ENCODE measurements around the gene CYS1. TPM values are rescaled to one million over a fixed set of nuclear protein-coding genes. Genes with fewer than 3 reads are reported as not detected.

Gene CYS1
- total RNA-seq, 1 experiment from 2014 or later: 3.7 TPM

DNA sequence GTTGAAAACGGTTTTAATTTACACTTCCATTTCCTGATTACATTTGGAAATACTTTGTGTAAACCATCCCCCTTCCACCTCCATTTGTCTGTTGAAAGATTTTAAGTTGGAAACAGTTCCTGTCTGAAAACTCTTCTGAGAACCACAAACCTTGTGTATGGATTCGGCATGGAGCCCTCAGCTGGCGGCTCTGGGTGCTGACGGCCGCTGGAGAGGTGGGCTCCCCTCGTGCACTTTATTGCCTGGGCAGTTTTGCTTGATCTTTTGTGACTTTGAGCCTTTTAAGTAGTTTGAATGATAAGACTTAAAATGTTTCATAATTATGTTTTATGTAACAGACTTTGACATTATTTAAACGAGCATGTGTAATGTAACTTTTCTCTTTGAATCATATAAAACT lies 25.8 kb downstream of the CYS1 start:
- no peak overlapping the region for H3K27ac ChIP-seq (ENCODE audit: low read depth, low read length)
- H3K4me3 ChIP-seq (replicated peaks in 1 of 2; ENCODE audit: low read depth in 1 of 2, low read length in 2 of 2): no peak overlapping the region
- H3K9me3 ChIP-seq (ENCODE audit: control insufficient read depth in 1 of 2, insufficient read depth in 1 of 2, low read depth in 1 of 2, low read length in 2 of 2): no peaks in the 10 kb centered on the region
- peaks cover 17 to 20% of the 10 kb centered on the region in 2 experiments for H3K4me1 ChIP-seq (ENCODE audit: control insufficient read depth in 1 of 2, insufficient read depth in 2 of 2, low read length in 2 of 2)
- ChIA-PET CTCF (no interaction called here), RAD21 (ENCODE audit: low non-redundant PET in 1 of 2, low total read pairs in 2 of 2, uncharacterized antibody in 2 of 2, unreplicated experiment in 2 of 2) (interaction anchor here in 1 of 2 experiments (0.6 kb wide), 1 partner anchor 378 kb away, joined by 5 read pairs; no protein-coding TSS in a partner anchor), POLR2A (no interaction called here)
- H3K27me3 ChIP-seq (ENCODE audit: insufficient read depth, low read length): no peaks in the 10 kb centered on the region
- no peak overlapping the region for H2AFZ ChIP-seq (ENCODE audit: low read depth, low read length, poor library complexity, severe bottlenecking)
- no peak overlapping the region for H3K4me2 ChIP-seq (ENCODE audit: low read length)
- no peak for DNase-seq (ENCODE audit: low read depth, low spot score)
- TF ChIP-seq SP1 (IDR thresholded peaks at IDR 0.05; ENCODE audit: low read depth) (no peak), CEBPB (IDR thresholded peaks at IDR 0.05; ENCODE audit: low read depth) (no peak), YY1 (IDR thresholded peaks at IDR 0.05; ENCODE audit: extremely low read depth, insufficient replicate concordance, low read depth, low read length) (no peak), SIN3A (IDR thresholded peaks at IDR 0.05; ENCODE audit: low read depth) (no peak), EZH2 (IDR thresholded peaks at IDR 0.05) (no peak), EGR1 (IDR thresholded peaks at IDR 0.05; ENCODE audit: low read depth) (no peak), ELF1 (IDR thresholded peaks at IDR 0.05; ENCODE audit: borderline replicate concordance, low read depth) (no peak), JUND (IDR thresholded peaks at IDR 0.05) (no peak), TCF7L2 (IDR thresholded peaks at IDR 0.05; ENCODE audit: borderline replicate concordance, extremely low read depth, insufficient read depth, insufficient read length) (no peak), CBX3 (IDR thresholded peaks at IDR 0.05; ENCODE audit: low read depth) (no peak), RAD21 (IDR thresholded peaks at IDR 0.05; ENCODE audit: low read depth) (no peak), POLR2AphosphoS5 (IDR thresholded peaks at IDR 0.05; ENCODE audit: low read depth, low read length) (no peak)
- TF ChIP-seq, protein P1, sequence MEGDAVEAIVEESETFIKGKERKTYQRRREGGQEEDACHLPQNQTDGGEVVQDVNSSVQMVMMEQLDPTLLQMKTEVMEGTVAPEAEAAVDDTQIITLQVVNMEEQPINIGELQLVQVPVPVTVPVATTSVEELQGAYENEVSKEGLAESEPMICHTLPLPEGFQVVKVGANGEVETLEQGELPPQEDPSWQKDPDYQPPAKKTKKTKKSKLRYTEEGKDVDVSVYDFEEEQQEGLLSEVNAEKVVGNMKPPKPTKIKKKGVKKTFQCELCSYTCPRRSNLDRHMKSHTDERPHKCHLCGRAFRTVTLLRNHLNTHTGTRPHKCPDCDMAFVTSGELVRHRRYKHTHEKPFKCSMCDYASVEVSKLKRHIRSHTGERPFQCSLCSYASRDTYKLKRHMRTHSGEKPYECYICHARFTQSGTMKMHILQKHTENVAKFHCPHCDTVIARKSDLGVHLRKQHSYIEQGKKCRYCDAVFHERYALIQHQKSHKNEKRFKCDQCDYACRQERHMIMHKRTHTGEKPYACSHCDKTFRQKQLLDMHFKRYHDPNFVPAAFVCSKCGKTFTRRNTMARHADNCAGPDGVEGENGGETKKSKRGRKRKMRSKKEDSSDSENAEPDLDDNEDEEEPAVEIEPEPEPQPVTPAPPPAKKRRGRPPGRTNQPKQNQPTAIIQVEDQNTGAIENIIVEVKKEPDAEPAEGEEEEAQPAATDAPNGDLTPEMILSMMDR (IDR thresholded peaks at IDR 0.05 in 2 of 3, conservative IDR thresholded peaks at IDR 0.05 in 1 of 3; ENCODE audit: borderline replicate concordance in 1 of 3, insufficient read depth in 1 of 3, low read depth in 2 of 3, low read length in 2 of 3): no peak
- TF ChIP-seq, protein P2, sequence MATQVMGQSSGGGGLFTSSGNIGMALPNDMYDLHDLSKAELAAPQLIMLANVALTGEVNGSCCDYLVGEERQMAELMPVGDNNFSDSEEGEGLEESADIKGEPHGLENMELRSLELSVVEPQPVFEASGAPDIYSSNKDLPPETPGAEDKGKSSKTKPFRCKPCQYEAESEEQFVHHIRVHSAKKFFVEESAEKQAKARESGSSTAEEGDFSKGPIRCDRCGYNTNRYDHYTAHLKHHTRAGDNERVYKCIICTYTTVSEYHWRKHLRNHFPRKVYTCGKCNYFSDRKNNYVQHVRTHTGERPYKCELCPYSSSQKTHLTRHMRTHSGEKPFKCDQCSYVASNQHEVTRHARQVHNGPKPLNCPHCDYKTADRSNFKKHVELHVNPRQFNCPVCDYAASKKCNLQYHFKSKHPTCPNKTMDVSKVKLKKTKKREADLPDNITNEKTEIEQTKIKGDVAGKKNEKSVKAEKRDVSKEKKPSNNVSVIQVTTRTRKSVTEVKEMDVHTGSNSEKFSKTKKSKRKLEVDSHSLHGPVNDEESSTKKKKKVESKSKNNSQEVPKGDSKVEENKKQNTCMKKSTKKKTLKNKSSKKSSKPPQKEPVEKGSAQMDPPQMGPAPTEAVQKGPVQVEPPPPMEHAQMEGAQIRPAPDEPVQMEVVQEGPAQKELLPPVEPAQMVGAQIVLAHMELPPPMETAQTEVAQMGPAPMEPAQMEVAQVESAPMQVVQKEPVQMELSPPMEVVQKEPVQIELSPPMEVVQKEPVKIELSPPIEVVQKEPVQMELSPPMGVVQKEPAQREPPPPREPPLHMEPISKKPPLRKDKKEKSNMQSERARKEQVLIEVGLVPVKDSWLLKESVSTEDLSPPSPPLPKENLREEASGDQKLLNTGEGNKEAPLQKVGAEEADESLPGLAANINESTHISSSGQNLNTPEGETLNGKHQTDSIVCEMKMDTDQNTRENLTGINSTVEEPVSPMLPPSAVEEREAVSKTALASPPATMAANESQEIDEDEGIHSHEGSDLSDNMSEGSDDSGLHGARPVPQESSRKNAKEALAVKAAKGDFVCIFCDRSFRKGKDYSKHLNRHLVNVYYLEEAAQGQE (IDR thresholded peaks at IDR 0.05; ENCODE audit: low read depth): no peak
- TF ChIP-seq, protein P3, sequence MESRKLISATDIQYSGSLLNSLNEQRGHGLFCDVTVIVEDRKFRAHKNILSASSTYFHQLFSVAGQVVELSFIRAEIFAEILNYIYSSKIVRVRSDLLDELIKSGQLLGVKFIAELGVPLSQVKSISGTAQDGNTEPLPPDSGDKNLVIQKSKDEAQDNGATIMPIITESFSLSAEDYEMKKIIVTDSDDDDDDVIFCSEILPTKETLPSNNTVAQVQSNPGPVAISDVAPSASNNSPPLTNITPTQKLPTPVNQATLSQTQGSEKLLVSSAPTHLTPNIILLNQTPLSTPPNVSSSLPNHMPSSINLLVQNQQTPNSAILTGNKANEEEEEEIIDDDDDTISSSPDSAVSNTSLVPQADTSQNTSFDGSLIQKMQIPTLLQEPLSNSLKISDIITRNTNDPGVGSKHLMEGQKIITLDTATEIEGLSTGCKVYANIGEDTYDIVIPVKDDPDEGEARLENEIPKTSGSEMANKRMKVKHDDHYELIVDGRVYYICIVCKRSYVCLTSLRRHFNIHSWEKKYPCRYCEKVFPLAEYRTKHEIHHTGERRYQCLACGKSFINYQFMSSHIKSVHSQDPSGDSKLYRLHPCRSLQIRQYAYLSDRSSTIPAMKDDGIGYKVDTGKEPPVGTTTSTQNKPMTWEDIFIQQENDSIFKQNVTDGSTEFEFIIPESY (IDR thresholded peaks at IDR 0.05; ENCODE audit: extremely low read depth, insufficient replicate concordance, low read length): no peak
- BruUV-seq (replicated peaks): no TSS peak
- H4K20me1 ChIP-seq (ENCODE audit: insufficient read depth): no peaks in the 10 kb centered on the region
- H3K9ac ChIP-seq (ENCODE audit: low read length): no peak overlapping the region
- no peak for ATAC-seq
- H3K79me2 ChIP-seq (ENCODE audit: insufficient read depth, low read length): no peaks in the 10 kb centered on the region
- peaks cover 0 to 4% of the 10 kb centered on the region in 2 experiments; a peak in 2 of 4 replicates for H3K36me3 ChIP-seq (ENCODE audit: control insufficient read depth in 1 of 2, insufficient read depth in 2 of 2, low read length in 2 of 2)
- intact Hi-C loops (cut with micrococcal nuclease): no loop called here
- no peaks in the 10 kb centered on the region for H3K9me2 ChIP-seq (ENCODE audit: insufficient read depth)
